ENCODE results near the gene IL22. TPM values are rescaled to one million over a fixed set of nuclear protein-coding genes. Genes with fewer than 3 reads are reported as not detected.

Gene IL22
- total RNA-seq, 1 experiment from 2014 or later, result not detected

GRCh38 chr12:68267892-68268396 lies 14.5 kb upstream of the IL22 start:
- in situ Hi-C loops (cut with HindIII; ENCODE audit: low sequenced_read_pairs), result no loop called here
- DNase-seq (ENCODE audit: low spot score), result no peak

- DNase-seq (ENCODE audit: low spot score), result no peak
- in situ Hi-C loops (cut with HindIII; ENCODE audit: low sequenced_read_pairs), result no loop called here
These were observed 11.5 kb upstream of the IL22 start for GRCh38 chr12:68264857-68265256.

- in situ Hi-C loops (cut with HindIII; ENCODE audit: low sequenced_read_pairs), result no loop called here
- no peak for DNase-seq (ENCODE audit: low spot score)
These were observed 10.9 kb upstream of the IL22 start for GRCh38 chr12:68264158-68264855.

- in situ Hi-C loops (cut with HindIII; ENCODE audit: low sequenced_read_pairs), result no loop called here
- no peak for DNase-seq (ENCODE audit: low spot score)
These were observed 10.0 kb upstream of the IL22 start for GRCh38 chr12:68263366-68263765.

- DNase-seq (ENCODE audit: low spot score), result no peak
- in situ Hi-C loops (cut with HindIII; ENCODE audit: low sequenced_read_pairs), result no loop called here
These were observed 8.5 kb upstream of the IL22 start for GRCh38 chr12:68261896-68262295.

- in situ Hi-C loops (cut with HindIII; ENCODE audit: low sequenced_read_pairs), result no loop called here
These were observed 6.7 kb upstream of the IL22 start for GRCh38 chr12:68260153-68260552.

GRCh38 chr12:68259318-68259940 lies 6.0 kb upstream of the IL22 start:
- no peak for DNase-seq (ENCODE audit: low spot score)
- in situ Hi-C loops (cut with HindIII; ENCODE audit: low sequenced_read_pairs), result no loop called here

More at GRCh38 chr12:68260153-68260552, 6.7 kb upstream of the IL22 start:
- no peak for DNase-seq (ENCODE audit: low spot score)

GRCh38 chr12:68252077-68252476 lies 1.3 kb downstream of the IL22 start:
- no peak for DNase-seq (ENCODE audit: low spot score)

GRCh38 chr12:68250454-68250853 lies 3.0 kb downstream of the IL22 start:
- no peak for DNase-seq (ENCODE audit: low spot score)
- in situ Hi-C loops (cut with HindIII; ENCODE audit: low sequenced_read_pairs), result no loop called here

More at GRCh38 chr12:68252077-68252476, 1.3 kb downstream of the IL22 start:
- in situ Hi-C loops (cut with HindIII; ENCODE audit: low sequenced_read_pairs), result no loop called here

GRCh38 chr12:68247785-68248184 lies 5.6 kb downstream of the IL22 start:
- DNase-seq (ENCODE audit: low spot score), result no peak
- in situ Hi-C loops (cut with HindIII; ENCODE audit: low sequenced_read_pairs), result no loop called here

- in situ Hi-C loops (cut with HindIII; ENCODE audit: low sequenced_read_pairs), result no loop called here
- no peak for DNase-seq (ENCODE audit: low spot score)
These were observed 7.1 kb downstream of the IL22 start for GRCh38 chr12:68246350-68246749.

GRCh38 chr12:68245180-68246021 lies 8.0 kb downstream of the IL22 start:
- DNase-seq (ENCODE audit: low spot score), result no peak
- in situ Hi-C loops (cut with HindIII; ENCODE audit: low sequenced_read_pairs), result no loop called here

- in situ Hi-C loops (cut with HindIII; ENCODE audit: low sequenced_read_pairs), result no loop called here
These were observed 10.6 kb downstream of the IL22 start for GRCh38 chr12:68242777-68243176.

GRCh38 chr12:68240975-68241374 lies 12.4 kb downstream of the IL22 start:
- in situ Hi-C loops (cut with HindIII; ENCODE audit: low sequenced_read_pairs), result no loop called here
- DNase-seq (ENCODE audit: low spot score), result no peak

More at GRCh38 chr12:68242777-68243176, 10.6 kb downstream of the IL22 start:
- no peak for DNase-seq (ENCODE audit: low spot score)

- DNase-seq (ENCODE audit: low spot score), result no peak
- in situ Hi-C loops (cut with HindIII; ENCODE audit: low sequenced_read_pairs), result no loop called here
These were observed 13.3 kb downstream of the IL22 start for GRCh38 chr12:68240079-68240478.

- DNase-seq (ENCODE audit: low spot score), result no peak
- in situ Hi-C loops (cut with HindIII; ENCODE audit: low sequenced_read_pairs), result no loop called here
These were observed 14.0 kb downstream of the IL22 start for GRCh38 chr12:68239309-68239982.

GRCh38 chr12:68237619-68238018 lies 15.8 kb downstream of the IL22 start:
- no peak for DNase-seq (ENCODE audit: low spot score)
- in situ Hi-C loops (cut with HindIII; ENCODE audit: low sequenced_read_pairs), result no loop called here

GRCh38 chr12:68237078-68237477 lies 16.3 kb downstream of the IL22 start:
- no peak for DNase-seq (ENCODE audit: low spot score)
- in situ Hi-C loops (cut with HindIII; ENCODE audit: low sequenced_read_pairs), result no loop called here

GRCh38 chr12:68236421-68237059 lies 16.9 kb downstream of the IL22 start:
- in situ Hi-C loops (cut with HindIII; ENCODE audit: low sequenced_read_pairs), result no loop called here
- no peak for DNase-seq (ENCODE audit: low spot score)

Measured in G401 (cell line).